NB4 (cell line): ENCODE data around the gene RPL13.
A peak's percentile ranks its signal among the peaks of the same experiment; 100 is the strongest.

Experiments used
- DNase-seq: peaks from one replicate; pipeline ENCODE4 v3.0.0; 2010; ENCODE audit warnings: low read depth
- H3K4me3 ChIP-seq: one replicate; pipeline ENCODE4 v1.5.1; 2011; ENCODE audit warnings: mild to moderate bottlenecking, low read depth, low read length, moderate library complexity
- CTCF ChIP-seq: IDR thresholded peaks from one replicate; pipeline ENCODE4 v1.5.1; 2012; ENCODE audit warnings: low read depth, low read length
- MAX ChIP-seq: IDR thresholded peaks from 2 replicates; pipeline ENCODE4 v1.6.1; 2011; ENCODE audit warnings: low read depth, low read length
- MYC ChIP-seq: IDR thresholded peaks from 2 replicates; pipeline ENCODE4 v1.6.1; 2011; ENCODE audit warnings: low read depth, low read length
- POLR2A ChIP-seq: IDR thresholded peaks from 2 replicates; pipeline ENCODE4 v1.6.1; 2011; ENCODE audit warnings: mild to moderate bottlenecking; ENCODE audit not compliant: insufficient read length; ENCODE audit errors: extremely low read depth

RPL13 gene

GRCh38 chr16:89534252-89534756, 26.2 kb upstream of the RPL13 start:
- DNase-seq: peak; percentile 98
- peak overlapping the region; percentile 6 for H3K4me3 ChIP-seq
- no peak for TF ChIP-seq CTCF
- TF ChIP-seq MAX: peak; percentile 96
- TF ChIP-seq MYC: peak; percentile 91
- TF ChIP-seq POLR2A: no peak

GRCh38 chr16:89536371-89536770, 24.1 kb upstream of the RPL13 start:
- no peak overlapping the region for H3K4me3 ChIP-seq
- DNase-seq: no peak
- TF ChIP-seq POLR2A: no peak
- TF ChIP-seq MYC: no peak
- no peak for TF ChIP-seq MAX
- no peak for TF ChIP-seq CTCF

- TF ChIP-seq MYC: no peak
- no peak for TF ChIP-seq POLR2A
- TF ChIP-seq CTCF: no peak
- no peak for TF ChIP-seq MAX
Observed at GRCh38 chr16:89536886-89537548, 23.5 kb upstream of the RPL13 start.

GRCh38 chr16:89537549-89537925, 22.9 kb upstream of the RPL13 start:
- no peak for TF ChIP-seq MYC
- TF ChIP-seq POLR2A: no peak
- no peak for TF ChIP-seq CTCF
- no peak for TF ChIP-seq MAX
- DNase-seq: no peak
- no peak overlapping the region for H3K4me3 ChIP-seq

More at GRCh38 chr16:89536886-89537548, 23.5 kb upstream of the RPL13 start:
- no peak for DNase-seq
- no peak overlapping the region for H3K4me3 ChIP-seq

- H3K4me3 ChIP-seq: no peak overlapping the region
- no peak for TF ChIP-seq MYC
- TF ChIP-seq POLR2A: no peak
- TF ChIP-seq CTCF: no peak
- TF ChIP-seq MAX: no peak
- no peak for DNase-seq
Observed at GRCh38 chr16:89538286-89538685, 22.2 kb upstream of the RPL13 start.
